Measurements from ENCODE around the gene ARPC5L.
A peak's percentile ranks its signal among the peaks of the same experiment; 100 is the strongest.
"Not testable (repeated sequence)": the region's sequence is repeated elsewhere in the genome, so short reads cannot be mapped to it uniquely, and the experiment has no call there.

Gene ARPC5L

GRCh38 chr9:124894741-124895170 lies 32.8 kb downstream of the ARPC5L start:
- DNase-seq = peak; percentile 56

GRCh38 chr9:124897570-124898460 lies 35.9 kb downstream of the ARPC5L start:
- no peak for DNase-seq

GRCh38 chr9:124899845-124900244 lies 37.9 kb downstream of the ARPC5L start:
- DNase-seq = no peak

GRCh38 chr9:124906966-124907365 lies 45.0 kb downstream of the ARPC5L start:
- no peak for DNase-seq

GRCh38 chr9:124908098-124908497 lies 46.2 kb downstream of the ARPC5L start:
- DNase-seq = no peak

GRCh38 chr9:124911766-124912165 lies 49.8 kb downstream of the ARPC5L start:
- no peak for DNase-seq

GRCh38 chr9:124913378-124913777 lies 51.4 kb downstream of the ARPC5L start:
- DNase-seq = no peak

GRCh38 chr9:124914753-124915405 lies 52.9 kb downstream of the ARPC5L start:
- no peak for DNase-seq

- DNase-seq = not testable (repeated sequence)
Measured at GRCh38 chr9:124920394-124920793, 58.5 kb downstream of the ARPC5L start.
